AG04449 (cell line): ENCODE measurements around the gene BCKDHA.

ENCODE experiments used
- CTCF ChIA-PET: fragments of 350-600 bp; formaldehyde crosslinking; extraction: SDS; loops from one replicate; lab custom pipeline; 2021; ENCODE audit warnings: antibody characterized with exemption; lab: Yijun Ruan, JAX
- POLR2A ChIA-PET: fragments of 400-600, 350-600 bp; formaldehyde crosslinking; extraction: SDS; loops from one replicate; lab custom pipeline; 2020; ENCODE audit warnings: antibody characterized with exemption, inconsistent platforms; lab: Yijun Ruan, JAX
- DNase-seq: peaks from one replicate; pipeline ENCODE4 v3.0.0-alpha.2; 2010; ENCODE audit warnings: low read depth, low spot score
- H3K4me3 ChIP-seq: 2 replicates; pipeline ENCODE4 v1.5.1; 2011; ENCODE audit warnings: low read depth, mild to moderate bottlenecking, control low read depth, low read length
- TF ChIP-seq, protein P1 (sequence below): IDR thresholded peaks from one replicate; pipeline ENCODE4 v1.5.1; 2011; ENCODE audit warnings: mild to moderate bottlenecking, moderate library complexity, low read length, control low read depth, inconsistent platforms; ENCODE audit not compliant: insufficient read depth; ENCODE audit errors: missing control alignments

Gene BCKDHA

DNA sequence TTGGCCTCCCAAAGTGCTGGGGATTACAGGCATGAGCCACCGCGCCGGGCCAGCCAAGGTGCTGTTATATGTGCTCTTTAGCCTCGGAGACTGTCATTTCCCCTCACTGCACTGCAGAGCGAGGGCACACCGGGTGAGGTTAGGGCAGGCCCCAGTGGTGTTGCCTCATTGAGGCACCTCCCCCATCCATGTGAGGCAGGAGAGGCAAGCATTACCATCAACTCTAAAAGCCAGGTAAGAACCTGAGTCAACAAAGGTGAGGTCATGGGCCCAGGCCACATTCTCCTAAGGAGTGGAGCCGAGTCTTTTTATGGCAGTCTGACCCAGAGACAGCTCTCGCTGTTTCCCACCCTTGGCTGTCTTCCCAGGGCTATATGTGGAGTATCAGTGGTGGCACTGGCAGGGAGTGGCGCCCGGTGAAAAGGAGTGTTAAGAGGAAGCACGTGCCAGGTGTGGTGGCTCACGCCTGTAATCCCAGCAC is 18.6 kb downstream of the BCKDHA start:
- H3K4me3 ChIP-seq: no peak overlapping the region
- TF ChIP-seq, protein P1, sequence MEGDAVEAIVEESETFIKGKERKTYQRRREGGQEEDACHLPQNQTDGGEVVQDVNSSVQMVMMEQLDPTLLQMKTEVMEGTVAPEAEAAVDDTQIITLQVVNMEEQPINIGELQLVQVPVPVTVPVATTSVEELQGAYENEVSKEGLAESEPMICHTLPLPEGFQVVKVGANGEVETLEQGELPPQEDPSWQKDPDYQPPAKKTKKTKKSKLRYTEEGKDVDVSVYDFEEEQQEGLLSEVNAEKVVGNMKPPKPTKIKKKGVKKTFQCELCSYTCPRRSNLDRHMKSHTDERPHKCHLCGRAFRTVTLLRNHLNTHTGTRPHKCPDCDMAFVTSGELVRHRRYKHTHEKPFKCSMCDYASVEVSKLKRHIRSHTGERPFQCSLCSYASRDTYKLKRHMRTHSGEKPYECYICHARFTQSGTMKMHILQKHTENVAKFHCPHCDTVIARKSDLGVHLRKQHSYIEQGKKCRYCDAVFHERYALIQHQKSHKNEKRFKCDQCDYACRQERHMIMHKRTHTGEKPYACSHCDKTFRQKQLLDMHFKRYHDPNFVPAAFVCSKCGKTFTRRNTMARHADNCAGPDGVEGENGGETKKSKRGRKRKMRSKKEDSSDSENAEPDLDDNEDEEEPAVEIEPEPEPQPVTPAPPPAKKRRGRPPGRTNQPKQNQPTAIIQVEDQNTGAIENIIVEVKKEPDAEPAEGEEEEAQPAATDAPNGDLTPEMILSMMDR: no peak
- POLR2A ChIA-PET: no interaction called here
- CTCF ChIA-PET: interaction anchor here (1.0 kb wide), 1 partner anchor 112 kb away, joined by 3 read pairs; no protein-coding TSS in a partner anchor
- no peak for DNase-seq

DNA sequence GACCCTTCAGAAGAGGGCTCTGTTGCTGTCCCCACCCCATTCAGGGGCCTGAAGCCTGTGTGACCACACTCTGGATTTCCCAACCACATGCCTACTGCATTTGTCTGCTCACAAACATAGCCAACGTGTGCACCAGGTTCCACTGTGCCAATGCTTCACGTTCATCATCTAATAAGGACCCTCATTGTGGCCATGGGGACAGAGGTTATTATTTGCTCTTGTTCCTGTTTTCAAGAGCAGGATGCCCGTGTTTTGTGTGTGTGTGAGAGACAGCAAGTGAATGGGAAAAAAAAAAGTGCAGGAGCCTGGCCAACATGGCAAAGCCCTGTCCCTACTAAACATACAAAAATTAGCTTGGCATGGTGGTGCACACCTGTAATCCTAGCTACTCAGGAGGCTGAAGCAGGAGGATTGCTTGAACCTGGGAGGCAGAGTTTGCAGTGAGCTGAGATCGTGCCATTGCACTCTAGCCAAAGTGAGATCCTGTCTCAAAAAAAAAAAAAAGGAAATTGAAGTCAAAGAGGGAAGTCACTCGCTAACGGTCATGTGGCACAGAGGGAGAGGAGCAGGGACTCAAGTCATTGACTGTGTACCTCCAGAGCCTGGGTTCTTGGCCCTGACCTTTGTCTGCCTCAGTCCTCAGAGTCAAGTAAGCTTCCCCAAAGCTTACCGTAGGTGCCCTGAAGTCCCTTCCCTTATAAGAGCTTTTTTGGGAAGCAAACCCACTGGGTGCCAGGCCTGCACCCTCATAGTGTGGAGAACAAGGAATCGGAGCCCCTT is 22.7 kb downstream of the BCKDHA start:
- H3K4me3 ChIP-seq: no peak overlapping the region
- TF ChIP-seq, protein P1: no peak
- ChIA-PET POLR2A (no interaction called here), CTCF (no interaction called here)
- no peak for DNase-seq

DNA sequence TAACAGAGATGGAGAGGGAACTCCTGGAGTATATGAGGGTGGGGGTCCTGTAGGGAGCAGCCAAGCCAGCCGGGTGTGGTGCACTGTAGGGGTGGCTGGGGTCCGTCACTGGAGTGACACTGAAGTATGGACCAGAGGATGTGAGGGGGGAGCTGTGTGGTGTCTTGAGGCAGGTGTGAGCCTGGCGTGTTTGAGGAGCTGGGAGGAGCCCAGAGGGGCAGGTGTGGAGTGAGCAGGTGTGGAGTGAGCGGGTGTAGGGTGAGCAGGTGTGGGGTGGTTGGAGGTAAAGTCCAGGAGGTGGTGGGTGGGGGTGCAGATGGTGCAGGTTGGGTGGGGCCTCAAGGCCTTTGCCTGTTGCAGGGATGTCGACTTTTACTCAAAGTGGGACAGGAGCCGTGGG is 23.7 kb downstream of the BCKDHA start:
- no peak for DNase-seq
- CTCF ChIA-PET: interaction anchor here (1.1 kb wide), 1 partner anchor 10 kb away, joined by 3 read pairs; no protein-coding TSS in a partner anchor
- H3K4me3 ChIP-seq: no peak overlapping the region
- TF ChIP-seq, protein P1: no peak
- POLR2A ChIA-PET: interaction anchor here (0.6 kb wide), 1 partner anchor 10 kb away, joined by 3 read pairs; no protein-coding TSS in a partner anchor

DNA sequence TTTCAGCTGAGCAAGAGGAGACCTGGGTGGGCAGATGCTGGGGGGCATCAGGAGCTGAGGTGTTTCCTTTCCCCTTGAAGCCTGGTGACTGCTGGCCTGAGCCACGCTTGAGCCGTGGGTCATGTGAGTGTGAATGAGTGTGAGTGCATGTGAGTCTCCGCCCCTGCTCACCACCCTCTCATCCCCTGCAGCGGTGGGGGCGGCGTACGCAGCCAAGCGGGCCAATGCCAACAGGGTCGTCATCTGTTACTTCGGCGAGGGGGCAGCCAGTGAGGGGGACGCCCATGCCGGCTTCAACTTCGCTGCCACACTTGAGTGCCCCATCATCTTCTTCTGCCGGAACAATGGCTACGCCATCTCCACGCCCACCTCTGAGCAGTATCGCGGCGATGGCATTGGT is 24.4 kb downstream of the BCKDHA start:
- DNase-seq: no peak
- TF ChIP-seq, protein P1: no peak
- CTCF ChIA-PET: interaction anchor here (1.1 kb wide), 1 partner anchor 9 kb away, joined by 3 read pairs; no protein-coding TSS in a partner anchor
- no peak overlapping the region for H3K4me3 ChIP-seq
- POLR2A ChIA-PET: no interaction called here

DNA sequence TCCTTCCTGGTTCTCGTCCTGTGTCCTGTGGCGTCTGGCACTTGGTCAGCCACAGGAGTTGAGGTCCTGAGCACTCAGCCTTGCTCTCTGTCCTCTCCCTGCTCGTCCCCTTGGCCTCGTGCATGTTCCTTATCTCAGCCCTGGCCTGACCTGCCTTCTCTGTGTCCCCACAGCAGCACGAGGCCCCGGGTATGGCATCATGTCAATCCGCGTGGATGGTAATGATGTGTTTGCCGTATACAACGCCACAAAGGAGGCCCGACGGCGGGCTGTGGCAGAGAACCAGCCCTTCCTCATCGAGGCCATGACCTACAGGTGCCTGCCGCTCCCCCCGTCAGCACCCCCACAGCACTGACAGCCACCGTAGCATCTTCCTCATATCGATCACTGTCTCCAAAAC is 24.8 kb downstream of the BCKDHA start:
- CTCF ChIA-PET: interaction anchor here (1.1 kb wide), 1 partner anchor 9 kb away, joined by 3 read pairs; no protein-coding TSS in a partner anchor
- H3K4me3 ChIP-seq: no peak overlapping the region
- POLR2A ChIA-PET: no interaction called here
- TF ChIP-seq, protein P1: no peak
- no peak for DNase-seq

DNA sequence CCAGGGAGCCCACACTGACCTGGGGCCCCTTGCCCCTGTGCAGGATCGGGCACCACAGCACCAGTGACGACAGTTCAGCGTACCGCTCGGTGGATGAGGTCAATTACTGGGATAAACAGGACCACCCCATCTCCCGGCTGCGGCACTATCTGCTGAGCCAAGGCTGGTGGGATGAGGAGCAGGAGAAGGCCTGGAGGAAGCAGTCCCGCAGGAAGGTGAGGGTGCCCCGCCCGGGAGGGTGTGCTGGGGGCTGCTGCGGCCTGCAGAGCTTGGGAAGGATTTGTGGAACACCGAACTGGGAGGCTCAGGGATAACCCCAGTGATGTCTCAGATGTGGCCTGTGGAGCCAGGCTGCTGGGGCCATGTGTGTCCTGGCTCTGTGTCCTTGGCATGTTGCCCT is 25.3 kb downstream of the BCKDHA start:
- ChIA-PET CTCF (no interaction called here), POLR2A (no interaction called here)
- DNase-seq: no peak
- no peak overlapping the region for H3K4me3 ChIP-seq
- TF ChIP-seq, protein P1: no peak
